Upper lobe of left lung (tissue), 4 donors: ENCODE results near the gene ERGIC1.

Source experiments
- CTCF ChIP-seq, 6 experiments: fragments of 450-650 bp in 4 of 6; fragments of 200-600 bp in 2 of 6; sonication (generic) in 2 of 6; IDR thresholded peaks; one replicate each; pipeline ENCODE4 v1.5.1; 2016 to 2019; ENCODE audit warnings: antibody characterized with exemption in 6 of 6
- EP300 ChIP-seq, 4 donors: sonication (generic); formaldehyde crosslinking; IDR thresholded peaks; one replicate each; pipeline ENCODE4 v1.5.1; 2017; ENCODE audit warnings: antibody characterized with exemption in 4 of 4, control low read depth in 2 of 4
- POLR2A ChIP-seq, 4 donors: fragments of 450-650 bp; IDR thresholded peaks; one replicate each; pipeline ENCODE4 v1.5.1; 2016 to 2017; ENCODE audit warnings: antibody characterized with exemption in 4 of 4, mild to moderate bottlenecking in 2 of 4
- POLR2AphosphoS5 ChIP-seq, 2 donors: sonication (generic); formaldehyde crosslinking; IDR thresholded peaks; one replicate each; pipeline ENCODE4 v1.5.1; 2017; ENCODE audit warnings: antibody characterized with exemption in 2 of 2

GRCh38 chr5:172903790-172904189, 69.7 kb downstream of the ERGIC1 start:
- no peak for TF ChIP-seq CTCF (IDR thresholded peaks at IDR 0.05)
- no peak for TF ChIP-seq EP300 (IDR thresholded peaks at IDR 0.05)
- peak; percentile 21 to 27 for TF ChIP-seq POLR2AphosphoS5 (IDR thresholded peaks at IDR 0.05)
- TF ChIP-seq POLR2A (IDR thresholded peaks at IDR 0.05) = no peak
